ENCODE data around the gene C3orf62.
"Not testable (repeated sequence)": the region's sequence is repeated elsewhere in the genome, so short reads cannot be mapped to it uniquely, and the experiment has no call there.

C3orf62 gene

GRCh38 chr3:49269443-49270155 lies 7.4 kb downstream of the C3orf62 start:
- DNase-seq (ENCODE audit: extremely low read depth in 1 of 2, low read depth in 1 of 2) = no peak

GRCh38 chr3:49266410-49267095 lies 10.5 kb downstream of the C3orf62 start:
- no peak for DNase-seq (ENCODE audit: extremely low read depth in 1 of 2, low read depth in 1 of 2)

- DNase-seq (ENCODE audit: extremely low read depth in 1 of 2, low read depth in 1 of 2) = no peak
These were observed 11.2 kb downstream of the C3orf62 start for GRCh38 chr3:49265661-49266386.

GRCh38 chr3:49263159-49263889 lies 13.7 kb downstream of the C3orf62 start:
- DNase-seq (ENCODE audit: extremely low read depth in 1 of 2, low read depth in 1 of 2) = no peak

GRCh38 chr3:49260806-49261324 lies 16.2 kb downstream of the C3orf62 start:
- no peak for DNase-seq (ENCODE audit: extremely low read depth in 1 of 2, low read depth in 1 of 2)

- no peak for DNase-seq (ENCODE audit: extremely low read depth in 1 of 2, low read depth in 1 of 2)
These were observed 19.8 kb downstream of the C3orf62 start for GRCh38 chr3:49257187-49257586.

DNA sequence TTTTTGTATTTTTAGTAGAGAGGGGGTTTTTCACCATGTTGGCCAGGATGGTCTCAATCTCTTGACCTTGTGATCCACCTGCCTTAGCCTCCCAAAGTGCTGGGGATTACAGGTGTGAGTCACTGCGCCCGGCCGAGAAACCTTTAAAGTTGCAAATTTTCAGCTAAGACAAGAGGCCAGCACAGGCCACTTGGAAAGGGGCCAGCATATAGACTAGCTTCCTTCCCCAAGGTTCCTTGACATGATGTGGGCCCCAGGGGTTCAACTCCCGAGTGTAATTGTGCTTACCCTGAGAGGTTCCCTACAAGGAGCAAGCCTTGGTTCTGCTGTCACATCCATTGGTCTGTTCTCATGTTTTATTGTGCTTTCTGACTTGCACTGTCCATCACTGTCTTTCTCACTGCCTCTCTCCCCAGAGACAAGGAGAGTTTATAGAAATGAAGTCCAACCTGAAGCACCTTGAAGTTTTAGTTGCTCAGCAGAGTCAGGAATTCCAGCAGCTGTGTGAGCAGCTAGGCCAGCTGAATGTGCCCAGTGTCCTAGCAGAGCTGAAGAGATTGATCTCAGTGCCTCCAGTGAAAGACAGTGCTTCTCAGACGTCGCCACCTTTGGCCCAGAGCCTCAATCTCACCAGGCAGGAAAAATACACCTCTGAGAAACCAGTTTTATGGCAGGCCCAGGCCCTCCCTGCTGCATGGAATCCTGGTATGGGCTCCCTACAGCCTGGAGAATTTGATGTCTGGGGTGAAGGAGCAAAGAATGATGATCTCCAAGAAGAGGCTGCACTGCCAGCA lies 21.1 kb downstream of the C3orf62 start:
- DNase-seq (ENCODE audit: extremely low read depth in 1 of 2, low read depth in 1 of 2) = no peak

GRCh38 chr3:49255112-49255511 lies 21.9 kb downstream of the C3orf62 start:
- DNase-seq (ENCODE audit: extremely low read depth in 1 of 2, low read depth in 1 of 2) = no peak

DNA sequence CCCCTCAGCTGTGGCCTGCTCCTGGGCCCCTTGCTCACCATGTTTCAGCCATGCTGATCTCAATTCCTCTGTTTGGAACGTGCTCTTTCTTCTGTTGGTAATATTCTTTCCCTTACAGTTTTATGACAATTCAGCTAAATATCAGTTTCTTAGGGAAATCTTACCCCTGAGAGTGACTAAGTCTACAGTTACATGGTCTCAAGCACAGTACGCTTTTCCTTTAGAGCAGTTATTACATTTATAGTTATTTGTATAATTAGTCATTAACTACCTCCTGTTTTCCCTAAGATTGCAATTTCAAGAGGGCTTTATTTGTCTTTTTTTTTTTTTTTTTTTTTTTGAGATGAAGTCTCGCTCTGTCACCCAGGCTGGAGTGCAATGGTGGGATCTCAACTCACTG lies 23.5 kb downstream of the C3orf62 start:
- no peak for DNase-seq (ENCODE audit: extremely low read depth in 1 of 2, low read depth in 1 of 2)

DNA sequence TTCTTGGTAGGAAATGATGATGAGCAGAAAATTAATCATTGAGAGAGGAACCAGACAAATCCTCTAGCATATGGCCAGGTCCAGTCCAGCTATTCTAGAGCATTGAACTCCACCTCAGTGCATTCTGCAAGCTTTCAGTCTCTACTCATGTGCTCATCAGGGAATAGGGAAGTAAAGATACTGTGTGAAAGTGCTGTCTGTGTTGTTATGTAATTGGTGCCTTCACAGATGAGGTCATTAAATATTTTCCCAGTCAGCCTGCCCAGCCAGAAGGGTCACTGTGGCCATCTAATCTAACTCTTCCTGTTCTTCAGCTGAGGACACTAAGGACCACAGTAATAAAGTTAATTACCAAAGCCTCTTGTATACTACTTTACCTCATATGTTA lies 28.2 kb downstream of the C3orf62 start:
- no peak for DNase-seq (ENCODE audit: extremely low read depth in 1 of 2, low read depth in 1 of 2)

DNA sequence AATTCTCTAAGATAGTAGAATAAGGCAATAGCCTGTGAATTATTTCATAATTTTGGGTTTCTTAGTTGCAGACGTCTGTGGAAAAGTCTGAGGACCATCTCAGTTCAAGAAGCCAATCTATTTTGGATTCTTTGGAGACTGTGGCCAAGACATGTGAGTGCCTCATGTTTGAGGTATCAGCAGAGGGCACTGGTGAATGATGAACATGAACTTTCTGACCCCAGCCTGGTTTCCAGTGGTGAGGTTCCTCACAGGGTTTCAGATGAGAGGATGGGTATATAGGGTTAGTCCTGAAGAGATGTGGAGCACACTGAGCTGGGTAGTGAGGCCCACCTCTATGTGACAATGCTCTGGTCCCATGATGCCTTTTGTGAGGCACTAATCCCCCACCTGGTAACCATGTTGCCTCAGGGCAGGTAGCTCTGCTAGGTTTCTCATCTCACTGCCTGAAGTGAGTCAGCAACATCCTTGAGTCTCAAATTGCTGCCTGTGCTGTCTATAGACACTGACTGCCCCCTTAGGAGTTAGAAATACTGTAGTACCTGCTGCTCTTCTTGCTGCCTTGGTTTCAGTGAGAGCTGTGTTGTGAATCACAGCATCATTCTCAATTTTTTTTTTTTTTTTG lies 32.3 kb downstream of the C3orf62 start:
- no peak for DNase-seq (ENCODE audit: extremely low read depth in 1 of 2, low read depth in 1 of 2)

GRCh38 chr3:49240091-49240490 lies 36.9 kb downstream of the C3orf62 start:
- DNase-seq (ENCODE audit: extremely low read depth in 1 of 2, low read depth in 1 of 2) = not testable (repeated sequence)

- no peak for DNase-seq (ENCODE audit: extremely low read depth in 1 of 2, low read depth in 1 of 2)
These were observed 38.5 kb downstream of the C3orf62 start for GRCh38 chr3:49238274-49239127.

- no peak for DNase-seq (ENCODE audit: extremely low read depth in 1 of 2, low read depth in 1 of 2)
These were observed 39.7 kb downstream of the C3orf62 start for GRCh38 chr3:49237344-49237743.

DNA sequence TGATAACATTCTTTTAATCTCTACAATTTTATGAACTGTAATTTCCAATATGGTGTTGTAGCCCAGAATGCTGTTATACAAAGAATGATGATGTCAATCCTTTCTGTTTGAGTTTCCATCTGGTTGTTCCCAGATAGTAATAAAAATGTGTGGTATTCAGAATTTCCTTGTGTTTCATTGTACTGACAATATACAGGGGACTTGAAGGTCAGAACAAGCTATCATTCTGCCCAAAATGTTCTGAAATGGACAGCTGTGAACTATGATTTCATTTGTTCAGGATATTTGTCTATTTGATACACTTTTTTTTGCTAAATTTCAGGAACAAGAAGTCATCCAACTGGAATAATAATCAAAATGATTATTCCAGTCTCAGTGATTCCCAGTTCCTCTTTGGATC lies 40.8 kb downstream of the C3orf62 start:
- no peak for DNase-seq (ENCODE audit: extremely low read depth in 1 of 2, low read depth in 1 of 2)

GRCh38 chr3:49228817-49229216 lies 48.2 kb downstream of the C3orf62 start:
- DNase-seq (ENCODE audit: extremely low read depth in 1 of 2, low read depth in 1 of 2) = not testable (repeated sequence)

DNA sequence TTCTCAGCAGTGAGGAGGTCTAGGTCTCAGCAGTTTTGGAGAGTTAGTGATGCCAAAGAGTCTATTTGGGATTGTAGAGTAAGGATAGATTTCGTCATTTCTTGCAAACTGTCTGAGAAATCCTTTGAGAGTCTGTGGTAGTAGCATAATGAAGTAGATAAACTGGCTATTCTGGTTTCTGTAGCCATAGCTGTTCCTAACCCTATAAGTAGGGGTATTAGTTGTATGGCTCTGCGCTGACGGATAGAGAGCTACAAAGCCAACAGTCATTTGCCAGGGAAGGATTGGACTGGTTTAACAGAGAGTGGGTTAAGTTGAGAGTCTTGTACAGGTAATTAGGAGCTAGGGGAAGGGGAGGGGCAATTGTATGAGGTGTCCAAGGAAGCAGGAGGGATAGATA lies 55.0 kb downstream of the C3orf62 start:
- DNase-seq (ENCODE audit: extremely low read depth in 1 of 2, low read depth in 1 of 2) = no peak

DNA sequence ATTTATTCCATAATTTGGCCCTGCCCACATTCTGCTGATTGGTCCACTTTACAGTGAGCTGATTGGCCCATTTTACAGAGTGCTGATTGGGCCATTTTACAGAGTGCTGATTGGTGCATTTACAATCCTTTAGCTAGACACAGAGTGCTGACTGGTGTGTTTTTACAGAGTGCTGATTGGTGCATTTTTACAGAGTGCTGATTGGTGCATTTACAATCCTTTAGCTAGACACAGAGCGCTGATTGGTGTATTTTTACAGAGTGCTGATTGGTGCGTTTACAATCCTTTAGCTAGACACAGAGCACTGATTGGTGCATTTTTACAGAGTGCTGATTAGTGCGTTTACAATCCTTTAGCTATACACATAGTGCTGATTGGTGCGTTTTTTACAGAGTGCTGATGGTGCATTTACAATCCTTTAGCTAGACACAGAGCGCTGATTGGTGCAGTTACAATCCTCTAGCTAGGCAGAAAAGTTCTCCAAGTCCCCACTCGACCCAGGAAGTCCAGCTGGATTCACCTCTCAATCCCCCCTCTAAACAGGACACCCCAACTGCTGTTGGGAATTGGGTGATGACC lies 56.0 kb downstream of the C3orf62 start:
- DNase-seq (ENCODE audit: extremely low read depth in 1 of 2, low read depth in 1 of 2) = not testable (repeated sequence)

All from stimulated activated CD8-positive, alpha-beta memory T cell treated with anti-CD3 and anti-CD28 coated beads, Interleukin-7, amount 100 ng/mL, for 48 hours (primary cell).